ENCODE data around the gene UBXN4.
"Not testable (repeated sequence)": the region's sequence is repeated elsewhere in the genome, so short reads cannot be mapped to it uniquely, and the experiment has no call there.

UBXN4 gene

DNA sequence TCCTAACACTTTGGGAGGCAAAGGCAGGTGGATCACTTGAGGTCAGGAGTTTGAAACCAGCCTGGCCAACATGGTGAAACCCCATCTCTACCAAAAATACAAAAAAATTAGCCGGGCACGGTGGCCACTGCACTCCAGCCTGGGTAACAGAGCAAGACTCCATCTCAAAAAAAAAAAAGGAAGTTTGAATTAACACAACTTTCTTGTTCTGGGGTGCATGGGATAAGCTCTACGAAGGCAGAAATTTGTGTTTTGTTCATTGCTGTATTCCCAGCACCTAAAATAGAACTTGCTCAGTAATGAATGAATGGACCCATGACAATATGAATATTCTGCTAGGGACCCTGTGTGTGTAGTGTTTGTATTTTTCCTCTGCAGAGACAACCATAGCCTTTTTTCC is 66.2 kb downstream of the UBXN4 start:
- DNase-seq (ENCODE audit: low spot score) = not testable (repeated sequence)

GRCh38 chr2:135812907-135813511 is 71.4 kb downstream of the UBXN4 start:
- no peak for DNase-seq (ENCODE audit: low spot score)

DNA sequence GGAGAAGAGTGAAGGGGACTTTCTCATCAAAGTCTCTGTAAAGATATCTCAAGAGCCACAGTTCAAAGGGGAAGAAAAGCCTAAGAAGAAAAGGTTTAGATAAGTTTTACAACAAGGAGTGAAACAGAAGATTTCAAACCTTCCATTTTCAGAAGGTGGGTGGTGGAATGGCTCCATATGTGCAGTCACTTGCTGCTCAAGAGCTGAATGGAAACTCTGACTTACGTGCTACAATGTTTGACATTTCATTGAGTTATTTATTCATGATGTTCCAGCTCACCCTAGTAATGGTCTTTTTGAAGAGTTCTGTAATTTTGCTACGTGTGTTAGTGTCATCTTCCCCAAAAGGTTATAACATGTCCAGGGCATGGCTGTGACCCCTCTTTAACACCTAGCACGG is 73.6 kb downstream of the UBXN4 start:
- DNase-seq (ENCODE audit: low spot score) = no peak

- no peak for DNase-seq (ENCODE audit: low spot score)
Observed at GRCh38 chr2:135817466-135817865, 75.8 kb downstream of the UBXN4 start.

- no peak for DNase-seq (ENCODE audit: low spot score)
Observed at GRCh38 chr2:135817951-135818350, 76.3 kb downstream of the UBXN4 start.

GRCh38 chr2:135818937-135819610 is 77.4 kb downstream of the UBXN4 start:
- no peak for DNase-seq (ENCODE audit: low spot score)

- DNase-seq (ENCODE audit: low spot score) = no peak
Observed at GRCh38 chr2:135820003-135820618, 78.5 kb downstream of the UBXN4 start.

DNA sequence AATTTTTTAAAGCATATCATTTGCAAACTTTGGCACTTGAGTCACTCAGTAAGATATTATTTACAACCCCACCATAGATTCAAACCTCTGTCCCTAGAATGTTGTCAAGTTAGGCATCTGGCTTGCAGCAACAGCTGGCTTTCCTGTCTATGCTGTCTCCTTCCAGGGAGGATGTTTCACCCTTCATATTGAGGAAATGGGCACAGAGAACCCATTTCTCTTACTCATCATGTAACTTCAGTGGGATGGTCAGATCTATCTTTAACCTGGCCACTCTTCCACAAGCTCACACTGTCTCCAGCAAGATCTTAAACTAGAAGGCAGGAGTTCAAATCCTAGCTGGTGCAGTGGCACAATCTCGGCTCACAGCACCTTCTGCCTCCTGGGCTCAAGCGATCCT is 79.5 kb downstream of the UBXN4 start:
- DNase-seq (ENCODE audit: low spot score) = no peak

- no peak for DNase-seq (ENCODE audit: low spot score)
Observed at GRCh38 chr2:135822855-135823254, 81.2 kb downstream of the UBXN4 start.

DNA sequence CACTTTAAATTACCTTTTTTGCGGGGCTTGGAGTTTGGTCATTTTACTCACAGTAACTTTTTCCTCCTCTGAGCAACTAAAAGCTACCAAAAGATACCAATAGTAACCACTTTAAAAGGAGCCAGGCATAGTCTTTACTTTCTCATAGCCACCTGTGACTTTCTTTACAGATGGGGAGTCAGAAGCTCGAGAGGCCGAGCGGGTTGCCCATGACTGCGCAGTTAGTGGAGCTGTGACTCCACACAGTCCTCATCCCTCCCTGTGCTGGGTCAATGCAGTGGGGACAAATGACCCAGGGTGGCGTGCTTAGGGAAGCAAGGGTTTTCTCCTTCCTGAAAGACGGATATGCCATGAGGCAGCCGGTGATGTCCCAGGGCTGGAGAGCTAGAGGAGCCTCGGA is 83.5 kb downstream of the UBXN4 start:
- no peak for DNase-seq (ENCODE audit: low spot score)

- no peak for DNase-seq (ENCODE audit: low spot score)
Observed at GRCh38 chr2:135825550-135826176, 84.0 kb downstream of the UBXN4 start.

DNA sequence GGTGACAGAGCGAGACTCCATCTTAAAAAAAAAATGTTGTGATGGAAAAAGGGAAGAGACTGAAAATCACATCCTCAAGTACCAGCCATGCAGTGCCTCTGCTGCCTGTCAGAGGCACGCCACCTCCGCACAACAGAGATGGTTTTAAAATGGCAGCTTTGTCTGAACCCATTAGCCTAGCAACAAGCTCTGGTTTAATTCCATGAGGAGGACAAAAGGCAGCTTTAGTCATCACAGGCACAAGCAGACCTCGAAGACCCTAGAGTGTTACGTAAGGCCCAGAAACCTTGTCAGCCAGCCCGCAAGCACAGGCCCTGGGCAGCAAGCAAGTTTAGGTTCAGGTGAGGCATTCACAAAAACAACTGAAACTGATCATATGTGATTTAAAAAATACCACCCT is 84.9 kb downstream of the UBXN4 start:
- no peak for DNase-seq (ENCODE audit: low spot score)

- no peak for DNase-seq (ENCODE audit: low spot score)
Observed at GRCh38 chr2:135829378-135830135, 87.9 kb downstream of the UBXN4 start.

- DNase-seq (ENCODE audit: low spot score) = no peak
Observed at GRCh38 chr2:135831180-135831812, 89.6 kb downstream of the UBXN4 start.

DNA sequence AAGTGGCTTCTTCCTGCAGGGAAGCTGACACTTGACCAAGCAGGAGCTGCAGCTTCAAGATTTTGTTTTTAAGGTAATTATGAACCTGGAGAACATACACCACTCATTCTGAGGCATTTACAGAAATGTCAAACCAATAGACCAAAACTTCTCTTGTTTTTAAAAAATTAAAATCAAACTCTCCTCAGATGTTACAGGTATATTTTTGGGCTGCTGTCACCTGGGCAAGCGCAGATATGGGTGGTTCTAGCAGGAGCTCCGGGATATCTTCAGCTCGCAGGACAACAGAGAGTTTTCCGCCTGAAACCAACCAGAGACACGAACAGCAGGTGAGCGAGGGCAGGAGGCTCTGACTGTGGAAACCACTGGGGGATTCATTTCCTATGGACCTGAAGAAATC is 91.2 kb downstream of the UBXN4 start:
- DNase-seq (ENCODE audit: low spot score) = no peak

All from putamen (tissue), 1 donor.